Measurements from ENCODE around the gene RAB11A. TPM values are rescaled to one million over a fixed set of nuclear protein-coding genes. Genes with fewer than 3 reads are reported as not detected.

The RAB11A gene
- total RNA-seq, 2 donors from 2014 or later: 178 to 223 TPM

- Histone ChIP-seq H3K27ac (no peak overlapping the region), H3K9me3 (no peaks in the 10 kb centered on the region), H3K27me3 (replicated peaks; ENCODE audit: insufficient read depth) (no peaks in the 10 kb centered on the region), H3K4me3 (no peak overlapping the region), H3K4me1 (replicated peaks) (no peaks in the 10 kb centered on the region), H3K36me3 (peaks cover 0 to 3% of the 10 kb centered on the region in 2 donors)
- WGBS: 93% methylated on average over 3 of the region's 3 CpGs
- no peak for DNase-seq (ENCODE audit: low spot score)
- intact Hi-C loops (cut with DNase I): no loop called here
- TF ChIP-seq POLR2A (IDR thresholded peaks at IDR 0.05): no peak
- TF ChIP-seq POLR2AphosphoS5 (IDR thresholded peaks at IDR 0.05): no peak
- TF ChIP-seq CTCF (IDR thresholded peaks at IDR 0.05): no peak
Measured at GRCh38 chr15:65909831-65910230, 40.5 kb downstream of the RAB11A start.

- Histone ChIP-seq H3K9me3 (no peaks in the 10 kb centered on the region), H3K27ac (no peak overlapping the region), H3K4me1 (replicated peaks) (no peaks in the 10 kb centered on the region), H3K27me3 (replicated peaks; ENCODE audit: insufficient read depth) (no peaks in the 10 kb centered on the region), H3K36me3 (peaks cover 0 to 3% of the 10 kb centered on the region in 2 donors), H3K4me3 (no peak overlapping the region)
- intact Hi-C loops (cut with DNase I): no loop called here
- WGBS: 99% methylated on average over 4 of the region's 4 CpGs
- TF ChIP-seq POLR2A (IDR thresholded peaks at IDR 0.05): no peak
- TF ChIP-seq POLR2AphosphoS5 (IDR thresholded peaks at IDR 0.05): no peak
- TF ChIP-seq CTCF (IDR thresholded peaks at IDR 0.05): no peak
- DNase-seq (ENCODE audit: low spot score): no peak
Measured at GRCh38 chr15:65910341-65910740, 41.0 kb downstream of the RAB11A start.

GRCh38 chr15:65912235-65912634 is 42.9 kb downstream of the RAB11A start:
- TF ChIP-seq CTCF (IDR thresholded peaks at IDR 0.05) (no peak), POLR2AphosphoS5 (IDR thresholded peaks at IDR 0.05) (no peak), POLR2A (IDR thresholded peaks at IDR 0.05) (no peak)
- no peak for DNase-seq (ENCODE audit: low spot score)
- no peaks in the 10 kb centered on the region for H3K27me3 ChIP-seq (replicated peaks; ENCODE audit: insufficient read depth)
- H3K9me3 ChIP-seq: no peaks in the 10 kb centered on the region
- no peak overlapping the region for H3K4me3 ChIP-seq
- no peak overlapping the region for H3K27ac ChIP-seq
- 90% methylated on average over 2 of the region's 2 CpGs for WGBS
- intact Hi-C loops (cut with DNase I): no loop called here
- peaks cover 0 to 3% of the 10 kb centered on the region in 2 donors for H3K36me3 ChIP-seq
- H3K4me1 ChIP-seq (replicated peaks): no peaks in the 10 kb centered on the region

GRCh38 chr15:65913631-65914199 is 44.4 kb downstream of the RAB11A start:
- Histone ChIP-seq H3K4me1 (replicated peaks) (no peaks in the 10 kb centered on the region), H3K27me3 (replicated peaks; ENCODE audit: insufficient read depth) (no peaks in the 10 kb centered on the region), H3K9me3 (no peaks in the 10 kb centered on the region), H3K4me3 (no peak overlapping the region), H3K36me3 (no peaks in the 10 kb centered on the region), H3K27ac (no peak overlapping the region)
- 93% methylated on average over 13 of the region's 13 CpGs for WGBS
- no peak for DNase-seq (ENCODE audit: low spot score)
- intact Hi-C loops (cut with DNase I): no loop called here
- TF ChIP-seq POLR2AphosphoS5 (IDR thresholded peaks at IDR 0.05) (no peak), CTCF (IDR thresholded peaks at IDR 0.05) (no peak), POLR2A (IDR thresholded peaks at IDR 0.05) (no peak)

GRCh38 chr15:65914386-65914785 is 45.1 kb downstream of the RAB11A start:
- intact Hi-C loops (cut with DNase I): no loop called here
- WGBS: 35% methylated on average over 4 of the region's 4 CpGs
- H3K27ac ChIP-seq: no peak overlapping the region
- H3K4me1 ChIP-seq (replicated peaks): no peaks in the 10 kb centered on the region
- no peaks in the 10 kb centered on the region for H3K36me3 ChIP-seq
- no peak for DNase-seq (ENCODE audit: low spot score)
- H3K4me3 ChIP-seq: no peak overlapping the region
- no peaks in the 10 kb centered on the region for H3K9me3 ChIP-seq
- TF ChIP-seq CTCF (IDR thresholded peaks at IDR 0.05) (no peak), POLR2AphosphoS5 (IDR thresholded peaks at IDR 0.05) (no peak), POLR2A (IDR thresholded peaks at IDR 0.05) (no peak)
- no peaks in the 10 kb centered on the region for H3K27me3 ChIP-seq (replicated peaks; ENCODE audit: insufficient read depth)

All from prostate gland (tissue), 2 donors.